OCI-LY7 (cell line): ENCODE measurements around the gene ICA1.

Experiments used
- CTCF ChIP-seq: fragments of 200-600 bp; sonication (generic); conservative IDR thresholded peaks from 2 replicates; pipeline ENCODE4 v1.5.1; 2014; ENCODE audit warnings: mild to moderate bottlenecking, antibody characterized with exemption, low read length, moderate library complexity, mixed read lengths
- EZH2phosphoT487 ChIP-seq: fragments of 200-600 bp; sonication (generic); IDR thresholded peaks from 2 replicates; pipeline ENCODE4 v1.6.1; 2018; ENCODE audit warnings: low read depth, borderline replicate concordance, mild to moderate bottlenecking, mixed run types, antibody characterized with exemption, low read length, moderate library complexity, mixed read lengths

GRCh38 chr7:8197994-8198698, 63.8 kb downstream of the ICA1 start:
- no peak for TF ChIP-seq CTCF
- TF ChIP-seq EZH2phosphoT487 = no peak
